Small intestine (tissue), 7 donors: ENCODE results near the gene ADAMTS6. TPM values are rescaled to one million over a fixed set of nuclear protein-coding genes. Genes with fewer than 3 reads are reported as not detected.

Experiments used
- DNase-seq, 2 donors: peaks; one replicate each; pipeline versions ENCODE4 v3.0.0 to v3.0.0-alpha.2; 2013
- FAIRE-seq: peaks from 2 replicates; lab custom pipeline; 2012; peaks lifted over from hg19 to GRCh38; lab: Jason Lieb, UNC
- H3K27ac ChIP-seq, 3 donors: one replicate each; pipeline ENCODE4 v1.5.1; 2013; ENCODE audit warnings: low read length in 2 of 3, mild to moderate bottlenecking in 2 of 3, control low read depth in 1 of 3, inconsistent platforms in 1 of 3, low read depth in 1 of 3, moderate library complexity in 1 of 3
- H3K27me3 ChIP-seq, 3 donors: one replicate each; pipeline ENCODE4 v1.6.1; 2013; ENCODE audit warnings: low read length in 3 of 3, inconsistent platforms in 1 of 3; ENCODE audit not compliant: control insufficient read depth in 3 of 3, insufficient read depth in 3 of 3
- H3K36me3 ChIP-seq, 3 donors: one replicate each; pipeline ENCODE4 v1.6.1; 2013; ENCODE audit warnings: low read length in 3 of 3, inconsistent platforms in 1 of 3, low read depth in 1 of 3, mild to moderate bottlenecking in 1 of 3, moderate library complexity in 1 of 3; ENCODE audit not compliant: control insufficient read depth in 3 of 3, insufficient read depth in 2 of 3
- H3K4me1 ChIP-seq, 3 donors: one replicate each; pipeline ENCODE4 v1.6.1; 2013; ENCODE audit warnings: low read length in 2 of 3, inconsistent platforms in 1 of 3, low read depth in 1 of 3, mild to moderate bottlenecking in 1 of 3, moderate library complexity in 1 of 3; ENCODE audit not compliant: control insufficient read depth in 3 of 3, insufficient read depth in 2 of 3
- H3K4me3 ChIP-seq, 3 donors: one replicate each; pipeline ENCODE4 v1.5.1; 2013; ENCODE audit warnings: low read length in 3 of 3, control low read depth in 1 of 3, inconsistent platforms in 1 of 3, low read depth in 1 of 3, mild to moderate bottlenecking in 1 of 3, moderate library complexity in 1 of 3
- H3K9me3 ChIP-seq, 2 donors: one replicate each; pipeline ENCODE4 v1.6.1; 2013; ENCODE audit warnings: low read depth in 1 of 2, low read length in 1 of 2; ENCODE audit not compliant: control insufficient read depth in 2 of 2, insufficient read depth in 1 of 2
- WGBS, 3 donors: extraction: QIAGEN DNeasy Blood & Tissue Kit; methylation state at CpG; one replicate each; pipeline ENCODE4 v1.1.7; 2013; 5-methylcytosine and 5-hydroxymethylcytosine counted together
- polyA plus RNA-seq, 4 donors: library from polyadenylated mRNA; stranded (reverse) in 3 of 4; unstranded in 1 of 4; fragments of 200-250 nt in 3 of 4; fragments of 120-200 nt in 1 of 4; gene quantifications; one replicate each; pipeline versions ENCODE4 v1.2.1 to v1.2.3, GENCODE V29; 2013
- donor health status: healthy with polysubstance abuse.
- donor health status: control.
- donor health status: control.
- donor health status: Bipolar disorder and iron deficiency.
- donor health status: healthy.

Gene ADAMTS6
- polyA plus RNA-seq, 4 donors = 0.28 to 1.5 TPM; not detected in 2

DNA sequence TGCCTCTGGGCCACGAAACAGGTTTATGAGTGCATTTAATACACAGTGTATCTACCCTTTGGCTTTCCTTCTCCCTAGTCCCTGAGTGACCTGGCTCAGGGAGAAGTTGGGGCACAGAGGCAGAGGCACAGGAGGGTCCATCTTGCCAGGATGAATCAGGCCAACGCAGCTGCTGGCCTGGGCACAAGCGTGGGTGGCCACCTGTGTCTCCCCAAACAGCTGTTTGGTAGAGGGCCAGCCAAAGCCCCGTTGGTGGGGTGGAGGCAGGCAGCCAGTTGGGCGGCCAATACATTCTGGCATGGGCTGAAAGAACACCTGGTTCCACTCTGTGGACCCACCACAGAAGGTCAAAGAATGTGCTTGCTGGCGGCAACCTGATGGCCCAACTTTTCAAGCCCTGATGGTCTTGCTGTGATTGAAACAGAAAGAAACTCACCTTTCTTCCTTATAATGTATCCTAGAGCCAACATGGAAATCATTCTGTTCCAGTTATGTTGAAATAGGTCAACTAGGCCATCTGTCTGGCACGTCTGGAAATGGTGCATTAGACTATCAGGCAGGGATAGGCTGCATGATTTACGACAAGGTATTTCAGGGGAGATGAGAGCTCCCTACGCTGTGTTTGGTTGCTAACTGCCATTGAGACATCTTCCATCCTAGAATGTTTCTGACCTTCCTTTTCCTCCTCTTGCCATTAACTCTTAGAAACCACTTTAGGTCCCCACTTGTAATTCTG lies 337.4 kb downstream of the ADAMTS6 start:
- Histone ChIP-seq H3K9me3 (no peaks in the 10 kb centered on the region), H3K4me1 (peaks cover 0 to 8% (median 0%) of the 10 kb centered on the region in 3 donors), H3K36me3 (no peaks in the 10 kb centered on the region), H3K4me3 (no peak overlapping the region), H3K27ac (no peak overlapping the region), H3K27me3 (no peaks in the 10 kb centered on the region)
- FAIRE-seq = no peak
- no peak for DNase-seq
- WGBS, 3 donors = 73 to 85% (median 77%) methylated on average over 9 of the region's 9 CpGs

DNA sequence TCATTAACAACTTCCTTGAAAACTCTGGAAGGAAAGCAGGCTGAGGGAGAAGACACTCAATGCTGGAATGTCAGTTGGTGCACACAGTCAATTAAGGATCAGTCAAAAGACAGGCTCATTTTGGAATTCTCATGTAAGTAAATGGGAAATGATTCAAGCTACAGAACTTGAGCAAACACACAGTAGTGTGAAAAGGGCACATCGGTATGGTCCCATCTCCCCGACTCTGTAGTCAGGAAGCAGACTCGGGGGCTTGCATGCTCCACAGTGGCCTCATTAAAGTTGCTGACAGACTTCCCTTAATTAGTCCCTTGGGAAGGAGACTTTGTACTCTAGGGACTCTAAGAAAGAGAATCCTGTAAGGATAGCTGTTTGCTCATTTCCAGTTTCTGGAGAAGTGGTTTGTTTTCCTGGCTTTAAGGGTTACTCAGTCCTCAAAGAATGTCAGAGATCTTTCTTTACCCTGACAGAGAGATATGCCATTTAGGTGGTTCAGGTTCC lies 339.2 kb downstream of the ADAMTS6 start:
- 30 to 40% (median 37%) methylated on average over 3 of the region's 3 CpGs for WGBS, 3 donors
- Histone ChIP-seq H3K27me3 (no peaks in the 10 kb centered on the region), H3K4me1 (peaks cover 0 to 8% (median 0%) of the 10 kb centered on the region in 3 donors), H3K27ac (no peak overlapping the region), H3K9me3 (no peaks in the 10 kb centered on the region), H3K36me3 (no peaks in the 10 kb centered on the region), H3K4me3 (no peak overlapping the region)
- peak in 1 of 2 donors; percentile 42 for DNase-seq
- FAIRE-seq = no peak

DNA sequence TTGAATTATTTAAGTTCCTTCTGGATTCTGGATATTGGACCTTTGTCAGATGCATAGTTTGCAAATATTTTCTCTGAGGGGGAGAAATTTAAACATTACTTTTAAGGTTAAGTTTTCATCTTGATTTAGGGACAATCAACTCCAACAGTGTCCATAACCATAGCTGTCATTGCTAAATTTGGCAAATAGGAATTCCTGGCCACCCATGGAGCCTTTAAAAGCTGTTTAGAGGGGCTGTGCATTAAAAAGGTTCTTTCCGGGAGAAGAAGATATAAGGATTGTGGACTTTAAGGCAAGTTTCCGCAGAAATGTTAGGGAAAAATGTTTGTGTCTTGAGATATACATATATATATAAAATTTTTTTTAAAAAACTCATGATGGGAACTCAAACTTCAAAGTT lies 339.7 kb downstream of the ADAMTS6 start:
- H3K27me3 ChIP-seq = no peaks in the 10 kb centered on the region
- WGBS, 3 donors = 83 to 91% (median 85%) methylated on average over 2 of the region's 2 CpGs
- no peak overlapping the region for H3K4me3 ChIP-seq
- no peaks in the 10 kb centered on the region for H3K36me3 ChIP-seq
- H3K4me1 ChIP-seq = peaks cover 0 to 8% (median 0%) of the 10 kb centered on the region in 3 donors
- no peak for DNase-seq
- H3K27ac ChIP-seq = no peak overlapping the region
- no peak for FAIRE-seq
- H3K9me3 ChIP-seq = no peaks in the 10 kb centered on the region

DNA sequence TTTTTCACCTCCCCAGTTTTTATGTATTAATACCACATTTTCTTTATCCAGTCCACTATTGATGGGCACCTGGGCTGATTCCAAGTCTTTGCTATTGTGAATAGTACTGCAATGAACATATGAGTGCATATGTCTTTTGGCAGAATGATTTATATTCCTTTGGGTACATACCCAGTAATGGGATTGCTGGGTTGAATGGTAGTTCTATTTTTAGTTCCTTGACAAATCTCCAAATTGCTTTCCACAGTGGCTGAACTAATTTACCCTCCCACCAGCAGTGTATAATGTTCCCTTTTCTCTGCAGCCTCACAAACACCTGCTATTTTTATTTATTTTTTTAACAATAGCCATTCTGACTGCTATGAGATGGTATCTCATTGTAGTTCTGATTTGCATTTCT lies 340.2 kb downstream of the ADAMTS6 start:
- Histone ChIP-seq H3K27ac (no peak overlapping the region), H3K9me3 (no peaks in the 10 kb centered on the region), H3K36me3 (no peaks in the 10 kb centered on the region), H3K4me3 (no peak overlapping the region), H3K4me1 (peaks cover 0 to 8% (median 0%) of the 10 kb centered on the region in 3 donors), H3K27me3 (no peaks in the 10 kb centered on the region)
- no peak for DNase-seq
- FAIRE-seq = no peak

DNA sequence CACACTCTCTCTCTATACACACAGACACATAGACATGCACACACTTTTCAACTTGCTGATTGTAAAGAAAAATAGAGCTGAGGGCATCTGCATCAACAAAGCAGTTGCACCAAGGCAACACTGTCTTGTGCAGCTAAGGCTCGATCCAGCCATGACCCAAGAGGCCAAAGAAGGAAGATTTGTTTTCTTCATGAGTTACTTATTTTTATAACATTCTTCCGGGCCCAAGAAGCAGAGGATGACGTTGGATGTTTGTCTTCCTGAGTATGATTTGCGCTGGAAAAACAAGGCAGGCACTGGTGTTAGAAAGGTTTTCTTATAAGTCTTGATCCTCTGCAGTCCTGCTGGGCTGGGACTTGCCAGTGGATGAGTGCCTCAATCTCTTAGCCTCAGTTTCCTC lies 344.1 kb downstream of the ADAMTS6 start:
- Histone ChIP-seq H3K27ac (no peak overlapping the region), H3K9me3 (no peaks in the 10 kb centered on the region), H3K27me3 (no peaks in the 10 kb centered on the region), H3K36me3 (no peaks in the 10 kb centered on the region), H3K4me3 (no peak overlapping the region), H3K4me1 (peaks cover 0 to 4% (median 0%) of the 10 kb centered on the region in 3 donors)
- 27 to 33% (median 30%) methylated on average over 4 of the region's 4 CpGs for WGBS, 3 donors
- FAIRE-seq (no peak), DNase-seq (peak in 1 of 2 donors; percentile 61)

DNA sequence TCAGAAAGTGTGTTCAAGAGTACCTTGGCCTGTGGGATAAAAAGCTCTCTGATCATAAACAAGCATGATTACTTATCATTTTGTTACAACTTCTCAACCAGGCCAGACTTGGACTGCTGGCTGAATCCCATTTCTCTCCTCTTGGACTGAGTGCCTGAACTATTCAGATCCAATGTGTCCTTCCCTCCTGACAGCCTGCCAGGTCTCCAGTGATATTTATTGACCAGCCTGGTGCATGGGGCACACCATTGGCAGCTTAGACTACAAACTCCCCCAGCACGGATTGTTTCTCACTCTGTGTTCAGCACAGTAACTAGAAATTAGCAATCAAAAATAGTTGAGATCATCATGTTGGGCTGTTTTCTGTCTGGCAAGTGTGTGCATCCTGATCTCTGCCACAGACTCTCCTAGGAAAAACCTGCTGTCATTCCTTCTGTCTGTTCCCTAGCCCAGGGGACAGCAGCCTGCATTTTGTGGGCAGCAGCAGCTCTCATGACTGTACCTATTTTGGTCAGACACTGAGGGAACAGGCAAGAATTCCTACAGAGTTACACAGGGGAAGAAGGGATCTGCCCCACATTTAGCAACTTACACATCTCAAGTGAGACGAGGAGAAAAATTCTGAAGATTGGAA lies 348.1 kb downstream of the ADAMTS6 start:
- Histone ChIP-seq H3K9me3 (no peaks in the 10 kb centered on the region), H3K36me3 (no peaks in the 10 kb centered on the region), H3K27me3 (no peaks in the 10 kb centered on the region), H3K4me3 (no peak overlapping the region), H3K27ac (no peak overlapping the region), H3K4me1 (no peaks in the 10 kb centered on the region)
- FAIRE-seq (no peak), DNase-seq (no peak)
- WGBS, 3 donors = 84 to 88% (median 84%) methylated on average over 2 of the region's 2 CpGs

DNA sequence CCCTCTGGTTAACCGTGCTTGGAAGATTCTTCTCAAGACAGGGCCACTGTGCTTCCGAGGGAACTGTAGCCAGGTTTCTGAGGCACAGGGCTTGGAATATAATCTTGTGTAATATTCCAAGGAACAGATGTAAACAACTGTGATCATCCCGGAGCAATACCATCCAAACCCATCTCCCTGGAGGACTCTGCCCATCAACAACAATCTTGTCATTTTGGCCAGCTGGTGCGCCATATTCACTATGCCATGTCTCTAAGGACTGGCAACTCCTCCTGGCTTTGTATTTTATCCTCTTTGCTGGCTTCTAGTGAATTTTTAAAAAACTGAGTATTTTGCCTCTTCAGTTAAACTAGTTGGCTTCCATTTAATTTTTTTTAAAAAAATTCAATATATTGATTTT lies 349.3 kb downstream of the ADAMTS6 start:
- 95 to 96% (median 95%) methylated on average over 4 of the region's 4 CpGs for WGBS, 3 donors
- H3K9me3 ChIP-seq = no peaks in the 10 kb centered on the region
- H3K27ac ChIP-seq = no peak overlapping the region
- FAIRE-seq (no peak), DNase-seq (no peak)
- H3K36me3 ChIP-seq = no peaks in the 10 kb centered on the region
- H3K27me3 ChIP-seq = no peaks in the 10 kb centered on the region
- no peaks in the 10 kb centered on the region for H3K4me1 ChIP-seq
- no peak overlapping the region for H3K4me3 ChIP-seq

DNA sequence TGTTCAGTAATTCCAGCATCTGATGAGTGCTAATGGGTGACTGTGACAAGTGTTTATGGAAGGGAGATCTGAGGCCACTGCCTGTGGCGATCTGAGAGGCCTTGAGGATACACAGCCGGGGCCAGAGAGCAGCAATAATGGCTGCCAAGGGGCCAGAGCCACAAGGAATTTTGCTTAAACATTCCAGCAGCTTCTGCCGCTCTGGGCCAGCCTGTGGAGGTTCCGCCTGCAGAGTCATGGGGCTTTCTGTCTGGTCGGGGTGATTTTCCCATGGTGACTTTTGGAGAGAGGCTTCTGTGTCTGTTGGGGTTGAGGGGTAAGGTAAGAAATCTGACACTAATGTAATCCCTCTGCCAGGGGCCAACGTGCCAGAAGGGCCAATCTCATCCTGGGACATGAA lies 353.5 kb downstream of the ADAMTS6 start:
- Histone ChIP-seq H3K27me3 (no peaks in the 10 kb centered on the region), H3K4me3 (no peak overlapping the region), H3K36me3 (no peaks in the 10 kb centered on the region), H3K27ac (no peak overlapping the region), H3K9me3 (no peaks in the 10 kb centered on the region), H3K4me1 (no peaks in the 10 kb centered on the region)
- no peak for DNase-seq
- no peak for FAIRE-seq
- 70 to 75% (median 71%) methylated on average over 6 of the region's 6 CpGs for WGBS, 3 donors
